Stimulated activated naive CD4-positive, alpha-beta T cell treated with Interleukin-2 at 50 U/mL for 16 hours (primary cell): Measurements from ENCODE around the gene GTF2I.
A peak's percentile ranks its signal among the peaks of the same experiment; 100 is the strongest.
"Not testable (repeated sequence)": the region's sequence is repeated elsewhere in the genome, so short reads cannot be mapped to it uniquely, and the experiment has no call there.

Experiments
- DNase-seq: peaks from one replicate; lab custom pipeline; 2025; lab: John Stamatoyannopoulos, UW

The GTF2I gene

GRCh38 chr7:74656837-74657691 is 454 bp upstream of the GTF2I start:
- DNase-seq, result peak; percentile 97

- peak; percentile 87 for DNase-seq
Measured at GRCh38 chr7:74658178-74659004, 873 bp downstream of the GTF2I start.

- DNase-seq, result not testable (repeated sequence)
Measured at GRCh38 chr7:74660202-74660601, 2.7 kb downstream of the GTF2I start.

- DNase-seq, result not testable (repeated sequence)
Measured at GRCh38 chr7:74661836-74662794, 4.6 kb downstream of the GTF2I start.

GRCh38 chr7:74665296-74665938 is 7.9 kb downstream of the GTF2I start:
- DNase-seq, result no peak

GRCh38 chr7:74667013-74667412 is 9.5 kb downstream of the GTF2I start:
- not testable (repeated sequence) for DNase-seq

- DNase-seq, result not testable (repeated sequence)
Measured at GRCh38 chr7:74667520-74667919, 10.0 kb downstream of the GTF2I start.

GRCh38 chr7:74671602-74672001 is 14.1 kb downstream of the GTF2I start:
- DNase-seq, result no peak

- no peak for DNase-seq
Measured at GRCh38 chr7:74672343-74672915, 14.9 kb downstream of the GTF2I start.

- DNase-seq, result no peak
Measured at GRCh38 chr7:74674166-74674565, 16.6 kb downstream of the GTF2I start.

GRCh38 chr7:74682829-74683228 is 25.3 kb downstream of the GTF2I start:
- DNase-seq, result no peak

GRCh38 chr7:74683799-74684198 is 26.3 kb downstream of the GTF2I start:
- DNase-seq, result no peak

- DNase-seq, result no peak
Measured at GRCh38 chr7:74684473-74684872, 27.0 kb downstream of the GTF2I start.

GRCh38 chr7:74684921-74685320 is 27.4 kb downstream of the GTF2I start:
- no peak for DNase-seq

GRCh38 chr7:74690474-74690873 is 33.0 kb downstream of the GTF2I start:
- DNase-seq, result no peak

GRCh38 chr7:74704419-74704818 is 46.9 kb downstream of the GTF2I start:
- DNase-seq, result not testable (repeated sequence)

GRCh38 chr7:74707238-74707637 is 49.7 kb downstream of the GTF2I start:
- no peak for DNase-seq

GRCh38 chr7:74708569-74709275 is 51.2 kb downstream of the GTF2I start:
- DNase-seq, result no peak

GRCh38 chr7:74709880-74710671 is 52.6 kb downstream of the GTF2I start:
- no peak for DNase-seq
